ENCODE results near the gene BCO1.
A peak's percentile ranks its signal among the peaks of the same experiment; 100 is the strongest.

Gene BCO1

GRCh38 chr16:81254922-81255526, 16.5 kb downstream of the BCO1 start:
- Histone ChIP-seq H3K27ac (ENCODE audit: extremely low read depth, low read depth, low read length) (no peak overlapping the region), H3K36me3 (ENCODE audit: control insufficient read depth in 2 of 2, insufficient read depth in 1 of 2, low read length in 2 of 2) (no peaks in the 10 kb centered on the region), H3K4me3 (ENCODE audit: low read depth, low read length) (no peak overlapping the region), H3K4me1 (ENCODE audit: control insufficient read depth, insufficient read depth, low read length) (no peaks in the 10 kb centered on the region), H3K9me3 (ENCODE audit: control insufficient read depth, insufficient read depth, low read depth, low read length) (no peaks in the 10 kb centered on the region)
- TF ChIP-seq ZNF768 (tag by site-specific recombination; IDR thresholded peaks at IDR 0.05) (0 out of 2 replicates have a peak, but pooled peaks have one; percentile 9), ZNF670 (tag by site-specific recombination; IDR thresholded peaks at IDR 0.05; ENCODE audit: low read depth) (no peak)
- ChIA-PET POLR2A (no interaction called here), CTCF (interaction anchor here (0.9 kb wide), 1 partner anchor 50 kb away, joined by 3 read pairs; no protein-coding TSS in a partner anchor)

DNA sequence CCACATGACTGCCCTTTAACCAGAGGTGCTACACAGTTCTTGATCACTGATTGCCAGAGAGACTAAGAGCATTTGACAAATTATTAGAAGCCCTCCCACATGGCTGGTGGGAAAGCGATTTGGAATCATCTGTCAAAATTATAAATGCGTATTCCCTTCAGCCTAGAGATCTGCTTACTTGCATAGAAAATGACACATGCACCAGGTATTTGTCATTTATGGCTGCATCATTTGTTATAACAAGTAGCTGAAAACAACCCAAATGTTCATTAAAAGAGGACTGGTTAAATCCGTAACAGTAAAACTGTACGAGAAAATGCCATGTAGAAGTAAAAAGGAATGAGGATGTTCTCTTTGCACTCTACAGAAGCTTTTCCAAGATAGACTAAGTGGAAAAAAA, 21.4 kb downstream of the BCO1 start:
- Histone ChIP-seq H3K27ac (ENCODE audit: extremely low read depth, low read depth, low read length) (no peak overlapping the region), H3K9me3 (ENCODE audit: control insufficient read depth, insufficient read depth, low read depth, low read length) (no peaks in the 10 kb centered on the region), H3K4me1 (ENCODE audit: control insufficient read depth, insufficient read depth, low read length) (no peaks in the 10 kb centered on the region), H3K4me3 (ENCODE audit: low read depth, low read length) (no peak overlapping the region), H3K36me3 (ENCODE audit: control insufficient read depth in 2 of 2, insufficient read depth in 1 of 2, low read length in 2 of 2) (no peaks in the 10 kb centered on the region)
- TF ChIP-seq ZNF624 (tag by site-specific recombination; IDR thresholded peaks at IDR 0.05) (no peak), ELK4 (IDR thresholded peaks at IDR 0.05; ENCODE audit: borderline replicate concordance, low read depth, low read length) (no peak), ZNF521 (tag by site-specific recombination; IDR thresholded peaks at IDR 0.05) (no peak), ZNF202 (tag by site-specific recombination; IDR thresholded peaks at IDR 0.05; ENCODE audit: borderline replicate concordance) (no peak)
- POLR2A ChIA-PET, result no interaction called here
- CTCF ChIA-PET, result interaction anchor here (0.6 to 1.7 kb wide), 4 partner anchors 16 to 465 kb away, joined by 3 to 8 read pairs (median 4); no protein-coding TSS in a partner anchor

- Histone ChIP-seq H3K9me3 (ENCODE audit: control insufficient read depth, insufficient read depth, low read depth, low read length) (no peaks in the 10 kb centered on the region), H3K4me1 (ENCODE audit: control insufficient read depth, insufficient read depth, low read length) (no peaks in the 10 kb centered on the region), H3K27ac (ENCODE audit: extremely low read depth, low read depth, low read length) (no peak overlapping the region), H3K36me3 (ENCODE audit: control insufficient read depth in 2 of 2, insufficient read depth in 1 of 2, low read length in 2 of 2) (no peaks in the 10 kb centered on the region), H3K4me3 (ENCODE audit: low read depth, low read length) (no peak overlapping the region)
- no peak for TF ChIP-seq ZNF239 (tag by site-specific recombination; IDR thresholded peaks at IDR 0.05)
- no peak for TF ChIP-seq ZNF302 (tag by site-specific recombination; IDR thresholded peaks at IDR 0.05; ENCODE audit: low read depth)
- TF ChIP-seq ZNF610 (tag by site-specific recombination; IDR thresholded peaks at IDR 0.05; ENCODE audit: borderline replicate concordance), result no peak
- no peak for TF ChIP-seq YY1 (tag by site-specific recombination; IDR thresholded peaks at IDR 0.05)
- TF ChIP-seq ZNF335 (tag by site-specific recombination; conservative IDR thresholded peaks at IDR 0.05), result no peak
- TF ChIP-seq ZNF629 (tag by site-specific recombination; IDR thresholded peaks at IDR 0.05), result no peak
- no peak for TF ChIP-seq ZNF423 (tag by site-specific recombination; IDR thresholded peaks at IDR 0.05)
- no peak for TF ChIP-seq SP3 (tag by site-specific recombination; IDR thresholded peaks at IDR 0.05)
- TF ChIP-seq BCL11A (tag by site-specific recombination; IDR thresholded peaks at IDR 0.05; ENCODE audit: low read depth), result no peak
- TF ChIP-seq ZNF768 (tag by site-specific recombination; IDR thresholded peaks at IDR 0.05), result no peak
- ChIA-PET POLR2A (no interaction called here), CTCF (interaction anchor here (0.6 to 1.7 kb wide), 21 partner anchors 10 to 736 kb away, joined by 3 to 10 read pairs (median 3); partner anchors contain the start of gene BCO1)
Observed at GRCh38 chr16:81261049-81261648, 22.7 kb downstream of the BCO1 start.

DNA sequence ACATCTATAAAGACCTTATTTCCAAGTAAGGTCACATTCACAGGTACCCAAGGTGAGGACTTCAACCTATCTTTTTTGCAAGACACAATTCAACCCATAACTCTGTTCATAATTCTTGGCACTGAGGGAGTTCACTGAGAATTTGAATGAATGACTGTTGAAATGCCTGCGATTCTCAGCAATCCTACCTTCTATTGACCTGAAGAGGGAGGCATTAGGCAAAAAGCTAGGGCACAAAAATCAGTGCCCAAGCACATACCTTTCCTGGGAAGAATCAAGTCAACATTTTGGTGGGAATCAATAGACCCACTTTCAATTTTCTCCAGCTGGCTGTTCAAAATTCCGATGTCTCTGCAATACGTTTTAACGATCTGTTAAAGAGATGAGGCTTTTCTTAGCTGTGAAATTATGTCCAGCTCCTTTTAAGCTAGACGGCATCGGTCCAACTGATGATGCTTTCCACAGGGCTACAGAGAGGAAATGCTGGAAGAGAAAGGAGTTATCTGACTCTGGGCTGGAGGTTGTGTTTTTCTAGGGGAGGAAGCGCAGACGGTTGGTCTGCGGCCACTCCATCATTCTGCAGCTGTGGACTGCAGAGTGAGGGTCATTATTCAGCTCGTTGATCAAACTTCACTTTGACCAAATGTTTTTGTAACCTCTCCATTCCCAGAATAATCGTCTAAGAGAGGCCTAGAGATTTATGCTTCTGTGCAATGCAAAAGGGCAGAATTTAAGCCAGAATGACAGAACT, 25.2 kb downstream of the BCO1 start:
- CTCF ChIA-PET, result interaction anchor here (0.5 to 0.7 kb wide), 4 partner anchors 11 to 87 kb away, joined by 3 to 4 read pairs (median 3); no protein-coding TSS in a partner anchor
- Histone ChIP-seq H3K4me3 (ENCODE audit: low read depth, low read length) (no peak overlapping the region), H3K36me3 (ENCODE audit: control insufficient read depth in 2 of 2, insufficient read depth in 1 of 2, low read length in 2 of 2) (no peaks in the 10 kb centered on the region), H3K27ac (ENCODE audit: extremely low read depth, low read depth, low read length) (no peak overlapping the region), H3K4me1 (ENCODE audit: control insufficient read depth, insufficient read depth, low read length) (no peaks in the 10 kb centered on the region), H3K9me3 (ENCODE audit: control insufficient read depth, insufficient read depth, low read depth, low read length) (no peaks in the 10 kb centered on the region)
- TF ChIP-seq ZNF23 (tag by site-specific recombination; IDR thresholded peaks at IDR 0.05; ENCODE audit: borderline replicate concordance), result no peak
- no peak for TF ChIP-seq ZXDB (tag by site-specific recombination; IDR thresholded peaks at IDR 0.05)
- TF ChIP-seq HOXC10 (CRISPR knock-in tag; IDR thresholded peaks at IDR 0.05), result no peak
- TF ChIP-seq, protein P1, sequence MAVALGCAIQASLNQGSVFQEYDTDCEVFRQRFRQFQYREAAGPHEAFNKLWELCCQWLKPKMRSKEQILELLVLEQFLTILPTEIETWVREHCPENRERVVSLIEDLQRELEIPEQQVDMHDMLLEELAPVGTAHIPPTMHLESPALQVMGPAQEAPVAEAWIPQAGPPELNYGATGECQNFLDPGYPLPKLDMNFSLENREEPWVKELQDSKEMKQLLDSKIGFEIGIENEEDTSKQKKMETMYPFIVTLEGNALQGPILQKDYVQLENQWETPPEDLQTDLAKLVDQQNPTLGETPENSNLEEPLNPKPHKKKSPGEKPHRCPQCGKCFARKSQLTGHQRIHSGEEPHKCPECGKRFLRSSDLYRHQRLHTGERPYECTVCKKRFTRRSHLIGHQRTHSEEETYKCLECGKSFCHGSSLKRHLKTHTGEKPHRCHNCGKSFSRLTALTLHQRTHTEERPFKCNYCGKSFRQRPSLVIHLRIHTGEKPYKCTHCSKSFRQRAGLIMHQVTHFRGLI (tag by site-specific recombination; IDR thresholded peaks at IDR 0.05), result no peak
- no peak for TF ChIP-seq SCRT1 (tag by site-specific recombination; IDR thresholded peaks at IDR 0.05; ENCODE audit: borderline replicate concordance)
- POLR2A ChIA-PET, result no interaction called here

All from HEK293 (cell line).